IMR-90 (cell line): ENCODE data around the gene CDC7. TPM values are rescaled to one million over a fixed set of nuclear protein-coding genes. Genes with fewer than 3 reads are reported as not detected.
"Not testable (repeated sequence)": the region's sequence is repeated elsewhere in the genome, so short reads cannot be mapped to it uniquely, and the experiment has no call there.

Experiments
- ATAC-seq: fragments of 200-7000 bp; cut with Tn5 transposase; 2 replicates; pipeline ENCODE4 v1.9.1; 2020; ENCODE audit warnings: low read depth, mild to moderate bottlenecking, moderate library complexity
- BruUV-seq: library from RNA; stranded (reverse); fragments of 400-500 nt; replicated peaks from 2 replicates; lab custom pipeline; 2021; lab: Mats Ljungman, UMichigan
- CTCF ChIA-PET: fragments of 300-600 bp; formaldehyde crosslinking; extraction: SDS; loops from one replicate; lab custom pipeline; 2021; ENCODE audit warnings: antibody characterized with exemption; lab: Yijun Ruan, JAX
- POLR2A ChIA-PET: fragments of 300-600 bp; sonication (Branson Sonifier 250); formaldehyde crosslinking; loops from one replicate; lab custom pipeline; 2022; ENCODE audit warnings: antibody characterized with exemption; ENCODE audit not compliant: unreplicated experiment; lab: Charles Lee
- DNase-seq: peaks from one replicate; pipeline ENCODE4 v3.0.0; 2013
- H2AFZ ChIP-seq: replicated peaks from 2 replicates; pipeline ENCODE3; 2013; ENCODE audit warnings: low read length, mild to moderate bottlenecking; ENCODE audit not compliant: poor library complexity
- H2AK5ac ChIP-seq: 2 replicates; pipeline ENCODE4 v1.6.1; 2013; ENCODE audit warnings: low read depth, low read length, inconsistent platforms
- H2AK9ac ChIP-seq: replicated peaks from 2 replicates; pipeline ENCODE3; 2013; ENCODE audit warnings: mild to moderate bottlenecking, low read depth, low read length, moderate library complexity; ENCODE audit not compliant: poor library complexity
- H2BK120ac ChIP-seq: 2 replicates; pipeline ENCODE4 v1.6.1; 2013; ENCODE audit warnings: low read depth, low read length, inconsistent platforms
- H2BK15ac ChIP-seq: 3 replicates; pipeline ENCODE4 v1.6.1; 2013; ENCODE audit warnings: low read depth, low read length, inconsistent platforms
- H2BK20ac ChIP-seq: 2 replicates; pipeline ENCODE4 v1.6.1; 2013; ENCODE audit warnings: low read depth, mild to moderate bottlenecking, inconsistent platforms, low read length, moderate library complexity
- H2BK5ac ChIP-seq: 2 replicates; pipeline ENCODE4 v1.6.1; 2013; ENCODE audit warnings: mild to moderate bottlenecking, low read depth, low read length, inconsistent platforms; ENCODE audit not compliant: poor library complexity, severe bottlenecking
- H3K14ac ChIP-seq: replicated peaks from 2 replicates; pipeline ENCODE4 v1.6.1; 2013; ENCODE audit warnings: low read depth, low read length, inconsistent platforms
- H3K18ac ChIP-seq: 2 replicates; pipeline ENCODE4 v1.6.1; 2013; ENCODE audit warnings: low read depth, low read length, control low read depth
- H3K23ac ChIP-seq: 2 replicates; pipeline ENCODE4 v1.6.1; 2013; ENCODE audit warnings: low read depth, low read length, inconsistent platforms
- H3K27ac ChIP-seq: 2 replicates; pipeline ENCODE4 v1.5.1; 2013; ENCODE audit warnings: mild to moderate bottlenecking, control low read depth, low read length; ENCODE audit not compliant: insufficient read depth
- H3K27me3 ChIP-seq: 2 replicates; pipeline ENCODE4 v1.6.1; 2013; ENCODE audit warnings: low read length; ENCODE audit not compliant: control insufficient read depth, insufficient read depth
- H3K36me3 ChIP-seq: 2 replicates; pipeline ENCODE4 v1.6.1; 2013; ENCODE audit warnings: low read length, mixed read lengths; ENCODE audit not compliant: control insufficient read depth, insufficient read depth
- H3K4ac ChIP-seq: 2 replicates; pipeline ENCODE4 v1.6.1; 2013; ENCODE audit warnings: low read depth, low read length, inconsistent platforms
- H3K4me1 ChIP-seq: 2 replicates; pipeline ENCODE4 v1.6.1; 2013; ENCODE audit warnings: low read length, mixed read lengths; ENCODE audit not compliant: control insufficient read depth, insufficient read depth
- H3K4me2 ChIP-seq: 2 replicates; pipeline ENCODE4 v1.6.1; 2013; ENCODE audit warnings: low read depth, mild to moderate bottlenecking, control low read depth, low read length, moderate library complexity
- H3K4me3 ChIP-seq: 2 replicates; pipeline ENCODE4 v1.5.1; 2013; ENCODE audit warnings: low read depth, mild to moderate bottlenecking, control low read depth, low read length, moderate library complexity; ENCODE audit not compliant: insufficient read depth
- H3K56ac ChIP-seq: 2 replicates; pipeline ENCODE4 v1.6.1; 2013; ENCODE audit warnings: low read length, inconsistent platforms; ENCODE audit not compliant: insufficient read depth; ENCODE audit errors: extremely low read depth
- H3K79me1 ChIP-seq, 2 experiments: 2 replicates each; pipeline ENCODE4 v1.6.1; 2013; ENCODE audit warnings: low read length in 2 of 2, inconsistent platforms in 1 of 2, low read depth in 1 of 2
- H3K9ac ChIP-seq: 2 replicates; pipeline ENCODE4 v1.6.1; 2013; ENCODE audit warnings: low read depth, low read length, control low read depth
- H3K9me1 ChIP-seq: 2 replicates; pipeline ENCODE4 v1.6.1; 2013; ENCODE audit warnings: low read length, inconsistent platforms; ENCODE audit not compliant: insufficient read depth
- H3K9me3 ChIP-seq: 2 replicates; pipeline ENCODE4 v1.6.1; 2013; ENCODE audit warnings: low read length; ENCODE audit not compliant: control insufficient read depth, insufficient read depth
- H4K20me1 ChIP-seq: 2 replicates; pipeline ENCODE4 v1.6.1; 2013; ENCODE audit warnings: low read length, inconsistent platforms; ENCODE audit not compliant: insufficient read depth
- H4K5ac ChIP-seq: 2 replicates; pipeline ENCODE4 v1.6.1; 2013; ENCODE audit warnings: mild to moderate bottlenecking, low read depth, low read length, control low read depth
- H4K8ac ChIP-seq, 2 experiments: 2 replicates each; pipeline ENCODE4 v1.6.1; 2013; ENCODE audit warnings: low read depth in 2 of 2, low read length in 2 of 2, control low read depth in 1 of 2, inconsistent platforms in 1 of 2
- H4K91ac ChIP-seq: 2 replicates; pipeline ENCODE4 v1.6.1; 2013; ENCODE audit warnings: low read depth, low read length, inconsistent platforms; ENCODE audit not compliant: insufficient read depth
- FOS ChIP-seq: fragments of 150-350 bp; IDR thresholded peaks from 2 replicates; pipeline ENCODE4 v1.6.1; 2016; ENCODE audit warnings: low read depth, low read length
- MAFK ChIP-seq: IDR thresholded peaks from 2 replicates; pipeline ENCODE4 v1.6.1; 2012; ENCODE audit warnings: low read depth, low read length, improper control_type of control experiment
- MAZ ChIP-seq: IDR thresholded peaks from 2 replicates; pipeline ENCODE4 v1.6.1; 2012; ENCODE audit warnings: low read depth, mild to moderate bottlenecking, low read length, improper control_type of control experiment, moderate library complexity, borderline replicate concordance
- MXI1 ChIP-seq: IDR thresholded peaks from 2 replicates; pipeline ENCODE4 v1.6.1; 2012; ENCODE audit warnings: low read depth, mild to moderate bottlenecking, low read length, moderate library complexity, borderline replicate concordance
- RFX5 ChIP-seq: IDR thresholded peaks from 2 replicates; pipeline ENCODE4 v1.8.0; 2012; ENCODE audit warnings: low read depth, mild to moderate bottlenecking, low read length, moderate library complexity
- WGBS, 2 experiments: methylation state at CpG; one replicate each; pipeline versions ENCODE4 v1.1.5 to v1.1.7; 2013; ENCODE audit warnings: missing lambda C conversion rate in 2 of 2; ENCODE audit not compliant: insufficient read length in 1 of 2; ENCODE audit errors: extremely low coverage in 2 of 2; 5-methylcytosine and 5-hydroxymethylcytosine counted together
- dilution Hi-C: fragments of 300-500 bp; cut with HindIII; formaldehyde crosslinking; loops from one replicate; pipeline ENCODE4 v1.14.3; 2018; ENCODE audit warnings: low sequenced_read_pairs; ENCODE audit not compliant: unreplicated experiment
- in situ Hi-C: fragments of 300-500 bp; cut with MboI; formaldehyde crosslinking; loops from 3 replicates; pipeline ENCODE4 v1.14.3; 2019; ENCODE audit warnings: low sequenced_read_pairs, inconsistent platforms, mixed read lengths
- intact Hi-C: fragments of 100-400 bp; cut with micrococcal nuclease; formaldehyde crosslinking; loops from 2 replicates; pipeline ENCODE4 v1.10.0; 2022
- polyA plus RNA-seq, 3 experiments: library from polyadenylated mRNA; depleted of rRNA; stranded (reverse); fragments of >200 nt; gene quantifications; 2 replicates each; pipeline ENCODE4 v1.2.3, GENCODE V29; 2012; ENCODE audit warnings: low replicate concordance in 1 of 3
- total RNA-seq: library from RNA; depleted of rRNA; stranded (reverse); fragments of >200 nt; gene quantifications from 2 replicates; pipeline ENCODE4 v1.2.3, GENCODE V29; 2012
- TF ChIP-seq, protein P1 (sequence below): conservative IDR thresholded peaks from 2 replicates; pipeline ENCODE4 v1.5.1; 2012; ENCODE audit warnings: mild to moderate bottlenecking, low read depth, low read length, improper control_type of control experiment

The CDC7 gene
- total and polyA plus RNA-seq, 2 of the 4 experiments (the other 2 are of a cell fraction), result 4.3 to 4.7 TPM

DNA sequence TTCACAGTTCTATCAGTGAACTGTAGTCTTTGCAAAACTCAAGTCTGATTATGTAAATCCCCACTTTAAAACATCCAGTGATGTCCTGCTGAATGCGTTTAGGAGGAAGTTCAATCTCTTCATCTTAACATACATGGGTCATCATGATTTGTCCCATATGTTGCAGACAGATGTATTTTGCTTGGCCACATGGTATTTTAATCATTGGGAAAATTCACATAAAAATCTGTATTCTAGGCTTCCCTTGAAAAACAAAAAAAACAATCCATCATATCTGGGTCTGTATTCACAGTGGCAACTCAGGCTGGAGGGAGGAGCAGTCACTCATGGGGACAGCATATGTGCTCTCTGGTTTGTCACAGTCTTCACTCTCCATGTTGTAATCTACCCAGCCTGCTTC is 44.8 kb upstream of the CDC7 start:
- ChIA-PET POLR2A (no interaction called here), CTCF (no interaction called here)
- WGBS, 2 experiments, result no CpG with 5 or more reads among the region's 1 CpG

DNA sequence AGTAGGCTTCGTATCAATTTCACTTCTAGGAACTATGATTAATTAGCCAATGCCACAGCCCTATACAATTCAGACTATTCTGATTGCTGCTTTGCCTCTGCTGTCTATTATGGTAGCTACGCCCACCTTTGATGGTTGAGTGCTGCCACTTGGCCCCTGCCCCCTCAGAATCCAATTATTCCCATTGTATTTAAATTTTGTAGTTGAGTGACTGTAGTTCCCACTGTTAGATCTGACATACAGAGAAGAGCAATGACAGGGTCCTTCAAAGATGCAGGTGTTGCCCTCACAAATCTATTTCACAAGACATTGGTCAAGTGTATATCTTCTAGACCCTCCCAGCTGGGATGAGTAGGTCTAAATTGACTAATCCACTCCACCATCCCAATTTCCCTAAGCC is 35.3 kb upstream of the CDC7 start:
- H3K56ac ChIP-seq, H3K79me1 ChIP-seq, DNase-seq, H4K5ac ChIP-seq, H3K14ac ChIP-seq, H3K27me3 ChIP-seq, dilution Hi-C loops, intact Hi-C loops, ATAC-seq, H3K9ac ChIP-seq, H3K4ac ChIP-seq, H3K27ac ChIP-seq, H2BK5ac ChIP-seq, H4K91ac ChIP-seq, H3K18ac ChIP-seq, H3K4me1 ChIP-seq, H3K4me2 ChIP-seq, H3K36me3 ChIP-seq, in situ Hi-C loops, H3K23ac ChIP-seq, CTCF ChIA-PET, H2AK5ac ChIP-seq, H2BK20ac ChIP-seq, H3K9me1 ChIP-seq, BruUV-seq, H4K20me1 ChIP-seq, POLR2A ChIA-PET, H3K4me3 ChIP-seq, H2BK120ac ChIP-seq, H2BK15ac ChIP-seq, H2AK9ac ChIP-seq, H3K9me3 ChIP-seq, H2AFZ ChIP-seq, H4K8ac ChIP-seq: not testable (repeated sequence)
- no CpG with 5 or more reads among the region's 2 CpGs for WGBS, 2 experiments

More for the DNA sequence above, 44.8 kb upstream of the CDC7 start:
- Histone ChIP-seq H3K56ac (no peak overlapping the region), H4K20me1 (no peaks in the 10 kb centered on the region), H2AK5ac (no peak overlapping the region), H3K9ac (no peak overlapping the region), H3K14ac (no peak overlapping the region), H3K23ac (no peak overlapping the region), H3K4ac (no peak overlapping the region), H3K27ac (no peak overlapping the region), H3K79me1 (no peaks in the 10 kb centered on the region), H3K27me3 (no peaks in the 10 kb centered on the region), H3K4me1 (no peaks in the 10 kb centered on the region), H2AFZ (no peak overlapping the region), H3K9me1 (no peaks in the 10 kb centered on the region), H2AK9ac (no peak overlapping the region), H2BK5ac (no peak overlapping the region), H3K36me3 (no peaks in the 10 kb centered on the region), H2BK120ac (no peak overlapping the region), H4K91ac (no peak overlapping the region), H3K4me2 (no peak overlapping the region), H4K5ac (no peak overlapping the region), H2BK15ac (no peak overlapping the region), H4K8ac (no peak overlapping the region), H3K9me3 (no peaks in the 10 kb centered on the region), H2BK20ac (no peak overlapping the region), H3K4me3 (no peak overlapping the region), H3K18ac (no peak overlapping the region)
- DNase-seq (no peak), ATAC-seq (no peak)
- dilution Hi-C loops (no loop called here), in situ Hi-C loops (no loop called here), intact Hi-C loops (no loop called here)
- no TSS peak for BruUV-seq
- no peak for TF ChIP-seq RFX5
- no peak for TF ChIP-seq MXI1
- TF ChIP-seq MAFK, result no peak
- no peak for TF ChIP-seq MAZ
- TF ChIP-seq, protein P1, sequence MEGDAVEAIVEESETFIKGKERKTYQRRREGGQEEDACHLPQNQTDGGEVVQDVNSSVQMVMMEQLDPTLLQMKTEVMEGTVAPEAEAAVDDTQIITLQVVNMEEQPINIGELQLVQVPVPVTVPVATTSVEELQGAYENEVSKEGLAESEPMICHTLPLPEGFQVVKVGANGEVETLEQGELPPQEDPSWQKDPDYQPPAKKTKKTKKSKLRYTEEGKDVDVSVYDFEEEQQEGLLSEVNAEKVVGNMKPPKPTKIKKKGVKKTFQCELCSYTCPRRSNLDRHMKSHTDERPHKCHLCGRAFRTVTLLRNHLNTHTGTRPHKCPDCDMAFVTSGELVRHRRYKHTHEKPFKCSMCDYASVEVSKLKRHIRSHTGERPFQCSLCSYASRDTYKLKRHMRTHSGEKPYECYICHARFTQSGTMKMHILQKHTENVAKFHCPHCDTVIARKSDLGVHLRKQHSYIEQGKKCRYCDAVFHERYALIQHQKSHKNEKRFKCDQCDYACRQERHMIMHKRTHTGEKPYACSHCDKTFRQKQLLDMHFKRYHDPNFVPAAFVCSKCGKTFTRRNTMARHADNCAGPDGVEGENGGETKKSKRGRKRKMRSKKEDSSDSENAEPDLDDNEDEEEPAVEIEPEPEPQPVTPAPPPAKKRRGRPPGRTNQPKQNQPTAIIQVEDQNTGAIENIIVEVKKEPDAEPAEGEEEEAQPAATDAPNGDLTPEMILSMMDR, result no peak
- no peak for TF ChIP-seq FOS
